WTC11 (cell line): ENCODE measurements around the gene KIF2C. TPM values are rescaled to one million over a fixed set of nuclear protein-coding genes. Genes with fewer than 3 reads are reported as not detected.

Experiments used
- ATAC-seq: fragments of 200-7000 bp; cut with Tn5 transposase; 2 replicates; pipeline ENCODE4 v1.10.0; 2021; ENCODE audit warnings: mild to moderate bottlenecking, moderate library complexity
- CTCF ChIA-PET: fragments of 300-600 bp; sonication (Branson Sonifier 250); formaldehyde crosslinking; loops from one replicate; lab custom pipeline; 2021; ENCODE audit warnings: antibody characterized with exemption; lab: Charles Lee
- POLR2A ChIA-PET: fragments of 350-600 bp; sonication (Branson Sonifier 250); formaldehyde crosslinking; loops from one replicate; lab custom pipeline; 2021; ENCODE audit warnings: antibody characterized with exemption; lab: Charles Lee
- DNase-seq: peaks from one replicate; pipeline ENCODE4 v3.0.0; 2021; ENCODE audit warnings: low spot score
- H3K27ac Mint-ChIP-seq: 2 replicates; pipeline ENCODE4 v1.8.0; 2021; ENCODE audit warnings: mixed read lengths
- H3K27me3 Mint-ChIP-seq: 2 replicates; pipeline ENCODE4 v1.8.0; 2021; ENCODE audit warnings: low read depth, mild to moderate bottlenecking, moderate library complexity, mixed read lengths
- H3K36me3 Mint-ChIP-seq: 2 replicates; pipeline ENCODE4 v1.8.0; 2021; ENCODE audit warnings: mixed read lengths
- H3K4me1 Mint-ChIP-seq: 2 replicates; pipeline ENCODE4 v1.8.0; 2022; ENCODE audit warnings: mixed read lengths
- H3K4me3 Mint-ChIP-seq: 2 replicates; pipeline ENCODE4 v1.8.0; 2021; ENCODE audit warnings: mild to moderate bottlenecking, moderate library complexity, mixed read lengths
- H3K9me3 Mint-ChIP-seq: 2 replicates; pipeline ENCODE4 v1.8.0; 2021; ENCODE audit warnings: mixed read lengths
- CBFB ChIP-seq: sonication (generic); formaldehyde crosslinking; IDR thresholded peaks from 2 replicates; pipeline ENCODE4 v1.8.1; 2022; ENCODE audit warnings: mild to moderate bottlenecking, low read depth, missing genetic modification reagents
- ETV6 ChIP-seq: sonication (generic); formaldehyde crosslinking; IDR thresholded peaks from 2 replicates; pipeline ENCODE4 v1.8.1; 2022; ENCODE audit warnings: mild to moderate bottlenecking, missing genetic modification reagents
- FOXJ3 ChIP-seq: sonication (generic); formaldehyde crosslinking; IDR thresholded peaks from 2 replicates; pipeline ENCODE4 v1.9.0; 2021; ENCODE audit warnings: missing genetic modification reagents, mild to moderate bottlenecking, borderline replicate concordance
- FOXP4 ChIP-seq: sonication (generic); formaldehyde crosslinking; IDR thresholded peaks from 2 replicates; pipeline ENCODE4 v1.8.0; 2022; ENCODE audit warnings: mild to moderate bottlenecking, missing genetic modification reagents
- HMGA2 ChIP-seq: fragments of 250-450 bp; sonication (Bioruptor Pico); IDR thresholded peaks from 2 replicates; pipeline ENCODE4 v1.4.0; 2021; ENCODE audit warnings: mild to moderate bottlenecking, moderate library complexity
- MXD4 ChIP-seq: fragments of 250-450 bp; sonication (Bioruptor Pico); IDR thresholded peaks from 2 replicates; pipeline ENCODE4 v1.8.0; 2021; ENCODE audit warnings: mild to moderate bottlenecking, moderate library complexity, borderline replicate concordance
- NR1H2 ChIP-seq: sonication (generic); formaldehyde crosslinking; IDR thresholded peaks from 2 replicates; pipeline ENCODE4 v1.9.0; 2021; ENCODE audit warnings: mild to moderate bottlenecking, moderate library complexity, missing genetic modification reagents
- OVOL2 ChIP-seq: fragments of 250-450 bp; sonication (Bioruptor Pico); IDR thresholded peaks from 2 replicates; pipeline ENCODE4 v1.9.0; 2021; ENCODE audit warnings: mild to moderate bottlenecking, borderline replicate concordance
- PRRX2 ChIP-seq: fragments of 250-450 bp; sonication (Bioruptor Pico); IDR thresholded peaks from 2 replicates; pipeline ENCODE4 v1.8.0; 2021; ENCODE audit warnings: mild to moderate bottlenecking
- SMAD3 ChIP-seq: sonication (generic); formaldehyde crosslinking; IDR thresholded peaks from 2 replicates; pipeline ENCODE4 v1.8.0; 2022; ENCODE audit warnings: missing genetic modification reagents, mild to moderate bottlenecking, borderline replicate concordance
- TEAD1 ChIP-seq: sonication (generic); formaldehyde crosslinking; IDR thresholded peaks from 2 replicates; pipeline ENCODE4 v1.8.0; 2022; ENCODE audit warnings: mild to moderate bottlenecking, missing genetic modification reagents
- TEAD4 ChIP-seq: sonication (generic); formaldehyde crosslinking; IDR thresholded peaks from 2 replicates; pipeline ENCODE4 v1.8.0; 2022; ENCODE audit warnings: mild to moderate bottlenecking, missing genetic modification reagents
- ZNF121 ChIP-seq: sonication (generic); formaldehyde crosslinking; IDR thresholded peaks from 2 replicates; pipeline ENCODE4 v1.8.0; 2023; ENCODE audit warnings: missing genetic modification reagents
- ZNF219 ChIP-seq: sonication (generic); formaldehyde crosslinking; IDR thresholded peaks from 2 replicates; pipeline ENCODE4 v1.8.0; 2023; ENCODE audit warnings: missing genetic modification reagents, mild to moderate bottlenecking, borderline replicate concordance
- ZNF263 ChIP-seq: sonication (generic); formaldehyde crosslinking; IDR thresholded peaks from 2 replicates; pipeline ENCODE4 v1.8.1; 2022; ENCODE audit warnings: low read depth, mild to moderate bottlenecking, moderate library complexity, missing genetic modification reagents
- ZNF396 ChIP-seq: fragments of 250-450 bp; sonication (Bioruptor Pico); IDR thresholded peaks from 2 replicates; pipeline ENCODE4 v1.8.0; 2021; ENCODE audit warnings: mild to moderate bottlenecking, moderate library complexity, borderline replicate concordance
- ZNF416 ChIP-seq: fragments of 250-450 bp; sonication (Bioruptor Pico); IDR thresholded peaks from 2 replicates; pipeline ENCODE4 v1.9.0; 2021; ENCODE audit warnings: mild to moderate bottlenecking, inconsistent platforms
- ZNF532 ChIP-seq: fragments of 250-450 bp; sonication (Bioruptor Pico); IDR thresholded peaks from 2 replicates; pipeline ENCODE4 v1.9.0; 2021; ENCODE audit warnings: mild to moderate bottlenecking, borderline replicate concordance
- total RNA-seq: library from RNA; stranded (reverse); gene quantifications from 3 replicates; pipeline ENCODE4 v1.2.3, GENCODE V29; 2021
- TF ChIP-seq, protein P1 (sequence below): sonication (generic); formaldehyde crosslinking; IDR thresholded peaks from 2 replicates; pipeline ENCODE4 v1.8.1; 2022; ENCODE audit warnings: missing genetic modification reagents, borderline replicate concordance
- TF ChIP-seq, protein P2 (sequence below): sonication (generic); formaldehyde crosslinking; IDR thresholded peaks from 2 replicates; pipeline ENCODE4 v1.8.0; 2022; ENCODE audit warnings: missing genetic modification reagents
- TF ChIP-seq, protein P3 (sequence below): fragments of 250-450 bp; sonication (Bioruptor Pico); IDR thresholded peaks from 2 replicates; pipeline ENCODE4 v2.1.2; 2022; ENCODE audit warnings: mild to moderate bottlenecking, moderate library complexity
- TF ChIP-seq, protein P4 (sequence below): fragments of 250-450 bp; sonication (Bioruptor Pico); IDR thresholded peaks from 2 replicates; pipeline ENCODE4 v1.9.0; 2021; ENCODE audit warnings: mild to moderate bottlenecking

The KIF2C gene
- total RNA-seq, 1 experiment from 2014 or later: 93.8 TPM

- H3K27ac Mint-ChIP-seq: peak overlapping the region; percentile 5; the same call in 1 of the 2 replicates
- ATAC-seq: no peak
- TF ChIP-seq, protein P1, sequence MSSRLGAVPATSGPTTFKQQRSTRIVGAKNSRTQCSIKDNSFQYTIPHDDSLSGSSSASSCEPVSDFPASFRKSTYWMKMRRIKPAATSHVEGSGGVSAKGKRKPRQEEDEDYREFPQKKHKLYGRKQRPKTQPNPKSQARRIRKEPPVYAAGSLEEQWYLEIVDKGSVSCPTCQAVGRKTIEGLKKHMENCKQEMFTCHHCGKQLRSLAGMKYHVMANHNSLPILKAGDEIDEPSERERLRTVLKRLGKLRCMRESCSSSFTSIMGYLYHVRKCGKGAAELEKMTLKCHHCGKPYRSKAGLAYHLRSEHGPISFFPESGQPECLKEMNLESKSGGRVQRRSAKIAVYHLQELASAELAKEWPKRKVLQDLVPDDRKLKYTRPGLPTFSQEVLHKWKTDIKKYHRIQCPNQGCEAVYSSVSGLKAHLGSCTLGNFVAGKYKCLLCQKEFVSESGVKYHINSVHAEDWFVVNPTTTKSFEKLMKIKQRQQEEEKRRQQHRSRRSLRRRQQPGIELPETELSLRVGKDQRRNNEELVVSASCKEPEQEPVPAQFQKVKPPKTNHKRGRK (CRISPR knock-in tag): no peak
- no peak for TF ChIP-seq ZNF416 (CRISPR knock-in tag)
- no peak for TF ChIP-seq HMGA2 (CRISPR knock-in tag)
- TF ChIP-seq, all 79 proteins: peak for 0
- Mint-ChIP-seq H3K4me3 (peak overlapping the region; percentile 3; the same call in 1 of the 2 replicates), H3K4me1 (peaks cover 26% of the 10 kb centered on the region), H3K9me3 (no peaks in the 10 kb centered on the region), H3K36me3 (peaks cover 22% of the 10 kb centered on the region), H3K27me3 (peaks cover 3% of the 10 kb centered on the region; the same call in 1 of the 2 replicates)
- POLR2A ChIA-PET: interaction anchor here (4.3 kb wide), 1 partner anchor 11 kb away, joined by 43 read pairs; no protein-coding TSS in a partner anchor
- no peak for DNase-seq
- CTCF ChIA-PET: interaction anchor here (0.5 to 1.5 kb wide), 3 partner anchors 18 to 166 kb away, joined by 3 to 4 read pairs (median 4); no protein-coding TSS in a partner anchor
These were observed 62.8 kb downstream of the KIF2C start for GRCh38 chr1:44802306-44803061.

GRCh38 chr1:44803062-44803311, 63.4 kb downstream of the KIF2C start:
- H3K36me3 Mint-ChIP-seq: peaks cover 22% of the 10 kb centered on the region
- H3K27me3 Mint-ChIP-seq: peaks cover 3% of the 10 kb centered on the region; the same call in 1 of the 2 replicates
- ChIA-PET POLR2A (no interaction called here), CTCF (interaction anchor here (1.1 kb wide), 1 partner anchor 19 kb away, joined by 4 read pairs; no protein-coding TSS in a partner anchor)
- H3K4me1 Mint-ChIP-seq: peaks cover 31% of the 10 kb centered on the region
- H3K4me3 Mint-ChIP-seq: no peak overlapping the region
- H3K9me3 Mint-ChIP-seq: no peaks in the 10 kb centered on the region
- H3K27ac Mint-ChIP-seq: no peak overlapping the region
- DNase-seq (no peak), ATAC-seq (no peak)
- TF ChIP-seq TEAD4 (CRISPR knock-in tag) (no peak), NR1H2 (CRISPR knock-in tag) (no peak), TEAD1 (CRISPR knock-in tag) (no peak), OVOL2 (CRISPR knock-in tag) (no peak), SMAD3 (CRISPR knock-in tag) (no peak), ZNF532 (CRISPR knock-in tag) (no peak), ZNF219 (CRISPR knock-in tag) (no peak), ETV6 (no peak), ZNF263 (CRISPR knock-in tag) (no peak), MXD4 (no peak), FOXP4 (CRISPR knock-in tag) (no peak), ZNF121 (CRISPR knock-in tag) (no peak), FOXJ3 (CRISPR knock-in tag) (no peak), CBFB (CRISPR knock-in tag) (no peak), PRRX2 (CRISPR knock-in tag) (no peak), ZNF396 (no peak)
- TF ChIP-seq, protein P2, sequence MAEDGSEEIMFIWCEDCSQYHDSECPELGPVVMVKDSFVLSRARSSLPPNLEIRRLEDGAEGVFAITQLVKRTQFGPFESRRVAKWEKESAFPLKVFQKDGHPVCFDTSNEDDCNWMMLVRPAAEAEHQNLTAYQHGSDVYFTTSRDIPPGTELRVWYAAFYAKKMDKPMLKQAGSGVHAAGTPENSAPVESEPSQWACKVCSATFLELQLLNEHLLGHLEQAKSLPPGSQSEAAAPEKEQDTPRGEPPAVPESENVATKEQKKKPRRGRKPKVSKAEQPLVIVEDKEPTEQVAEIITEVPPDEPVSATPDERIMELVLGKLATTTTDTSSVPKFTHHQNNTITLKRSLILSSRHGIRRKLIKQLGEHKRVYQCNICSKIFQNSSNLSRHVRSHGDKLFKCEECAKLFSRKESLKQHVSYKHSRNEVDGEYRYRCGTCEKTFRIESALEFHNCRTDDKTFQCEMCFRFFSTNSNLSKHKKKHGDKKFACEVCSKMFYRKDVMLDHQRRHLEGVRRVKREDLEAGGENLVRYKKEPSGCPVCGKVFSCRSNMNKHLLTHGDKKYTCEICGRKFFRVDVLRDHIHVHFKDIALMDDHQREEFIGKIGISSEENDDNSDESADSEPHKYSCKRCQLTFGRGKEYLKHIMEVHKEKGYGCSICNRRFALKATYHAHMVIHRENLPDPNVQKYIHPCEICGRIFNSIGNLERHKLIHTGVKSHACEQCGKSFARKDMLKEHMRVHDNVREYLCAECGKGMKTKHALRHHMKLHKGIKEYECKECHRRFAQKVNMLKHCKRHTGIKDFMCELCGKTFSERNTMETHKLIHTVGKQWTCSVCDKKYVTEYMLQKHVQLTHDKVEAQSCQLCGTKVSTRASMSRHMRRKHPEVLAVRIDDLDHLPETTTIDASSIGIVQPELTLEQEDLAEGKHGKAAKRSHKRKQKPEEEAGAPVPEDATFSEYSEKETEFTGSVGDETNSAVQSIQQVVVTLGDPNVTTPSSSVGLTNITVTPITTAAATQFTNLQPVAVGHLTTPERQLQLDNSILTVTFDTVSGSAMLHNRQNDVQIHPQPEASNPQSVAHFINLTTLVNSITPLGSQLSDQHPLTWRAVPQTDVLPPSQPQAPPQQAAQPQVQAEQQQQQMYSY (CRISPR knock-in tag): no peak
- TF ChIP-seq, protein P3, sequence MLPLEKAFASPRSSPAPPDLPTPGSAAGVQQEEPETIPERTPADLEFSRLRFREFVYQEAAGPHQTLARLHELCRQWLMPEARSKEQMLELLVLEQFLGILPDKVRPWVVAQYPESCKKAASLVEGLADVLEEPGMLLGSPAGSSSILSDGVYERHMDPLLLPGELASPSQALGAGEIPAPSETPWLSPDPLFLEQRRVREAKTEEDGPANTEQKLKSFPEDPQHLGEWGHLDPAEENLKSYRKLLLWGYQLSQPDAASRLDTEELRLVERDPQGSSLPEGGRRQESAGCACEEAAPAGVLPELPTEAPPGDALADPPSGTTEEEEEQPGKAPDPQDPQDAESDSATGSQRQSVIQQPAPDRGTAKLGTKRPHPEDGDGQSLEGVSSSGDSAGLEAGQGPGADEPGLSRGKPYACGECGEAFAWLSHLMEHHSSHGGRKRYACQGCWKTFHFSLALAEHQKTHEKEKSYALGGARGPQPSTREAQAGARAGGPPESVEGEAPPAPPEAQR (CRISPR knock-in tag): no peak
- TF ChIP-seq, protein P4, sequence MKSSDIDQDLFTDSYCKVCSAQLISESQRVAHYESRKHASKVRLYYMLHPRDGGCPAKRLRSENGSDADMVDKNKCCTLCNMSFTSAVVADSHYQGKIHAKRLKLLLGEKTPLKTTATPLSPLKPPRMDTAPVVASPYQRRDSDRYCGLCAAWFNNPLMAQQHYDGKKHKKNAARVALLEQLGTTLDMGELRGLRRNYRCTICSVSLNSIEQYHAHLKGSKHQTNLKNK (CRISPR knock-in tag): no peak
